HEK293T (cell line): Measurements from ENCODE around the gene XPNPEP3.
"Not testable (repeated sequence)": the region's sequence is repeated elsewhere in the genome, so short reads cannot be mapped to it uniquely, and the experiment has no call there.

ENCODE experiments used
- CTCF ChIA-PET: fragments of 350-600 bp; formaldehyde crosslinking; extraction: SDS; loops from one replicate; lab custom pipeline; 2021; ENCODE audit warnings: antibody characterized with exemption, inconsistent platforms; lab: Yijun Ruan, JAX
- POLR2A ChIA-PET: fragments of 350-600 bp; formaldehyde crosslinking; extraction: SDS; loops from one replicate; lab custom pipeline; 2020; ENCODE audit warnings: antibody characterized with exemption, inconsistent platforms; lab: Yijun Ruan, JAX
- DNase-seq: peaks from one replicate; pipeline ENCODE4 v3.0.0; 2012; ENCODE audit warnings: mixed read lengths; ENCODE audit errors: extremely low spot score
- ARNT ChIP-seq: fragments of 450-650 bp; IDR thresholded peaks from 2 replicates; pipeline ENCODE4 v1.6.1; 2017; ENCODE audit warnings: mild to moderate bottlenecking
- BHLHE40 ChIP-seq: fragments of 450-650 bp; IDR thresholded peaks from 2 replicates; pipeline ENCODE4 v1.6.1; 2016; ENCODE audit warnings: mild to moderate bottlenecking, moderate library complexity, borderline replicate concordance
- CTBP1 ChIP-seq: fragments of 450-650 bp; IDR thresholded peaks from 2 replicates; pipeline ENCODE4 v1.6.1; 2016; ENCODE audit warnings: borderline replicate concordance
- ELF4 ChIP-seq: fragments of 450-650 bp; IDR thresholded peaks from 2 replicates; pipeline ENCODE4 v1.6.1; 2017; ENCODE audit warnings: antibody characterized with exemption
- FOXA1 ChIP-seq: fragments of 450-650 bp; IDR thresholded peaks from 2 replicates; pipeline ENCODE4 v1.6.1; 2016; ENCODE audit warnings: mild to moderate bottlenecking
- FOXK2 ChIP-seq: fragments of 450-650 bp; IDR thresholded peaks from 2 replicates; pipeline ENCODE4 v1.6.1; 2016; ENCODE audit warnings: mild to moderate bottlenecking
- FOXM1 ChIP-seq: fragments of 450-650 bp; IDR thresholded peaks from 2 replicates; pipeline ENCODE4 v1.6.1; 2017; ENCODE audit warnings: mild to moderate bottlenecking, borderline replicate concordance
- HDGF ChIP-seq: fragments of 450-650 bp; IDR thresholded peaks from 2 replicates; pipeline ENCODE4 v1.6.1; 2017; ENCODE audit warnings: antibody characterized with exemption, borderline replicate concordance
- L3MBTL2 ChIP-seq: fragments of 450-650 bp; conservative IDR thresholded peaks from 2 replicates; pipeline ENCODE4 v1.6.1; 2016; ENCODE audit warnings: mild to moderate bottlenecking
- LEF1 ChIP-seq: fragments of 450-650 bp; IDR thresholded peaks from 2 replicates; pipeline ENCODE4 v1.6.1; 2017; ENCODE audit warnings: mild to moderate bottlenecking, borderline replicate concordance
- NFRKB ChIP-seq: fragments of 450-650 bp; IDR thresholded peaks from 2 replicates; pipeline ENCODE4 v1.6.1; 2016; ENCODE audit warnings: mild to moderate bottlenecking, moderate library complexity
- PKNOX1 ChIP-seq: fragments of 450-650 bp; IDR thresholded peaks from 2 replicates; pipeline ENCODE4 v1.6.1; 2016
- SP1 ChIP-seq: fragments of 450-650 bp; IDR thresholded peaks from 2 replicates; pipeline ENCODE4 v1.6.1; 2017
- SUZ12 ChIP-seq: fragments of 450-650 bp; IDR thresholded peaks from 2 replicates; pipeline ENCODE4 v1.6.1; 2016; ENCODE audit warnings: mild to moderate bottlenecking
- TARDBP ChIP-seq: fragments of 450-650 bp; IDR thresholded peaks from 2 replicates; pipeline ENCODE4 v1.6.1; 2016
- ZNF384 ChIP-seq: fragments of 450-650 bp; IDR thresholded peaks from 2 replicates; pipeline ENCODE4 v1.6.1; 2016

XPNPEP3 gene

GRCh38 chr22:40818747-40819598 lies 38.0 kb upstream of the XPNPEP3 start, which contains the start of gene SLC25A17:
Gene SLC25A17, minus strand, starts transcription at chr22:40819346. Its CDS starts 98 bp downstream, at chr22:40819248.
- ChIA-PET POLR2A (interaction anchor here (0.6 to 2.1 kb wide), 9 partner anchors 10 to 203 kb away, joined by 3 to 11 read pairs (median 3); partner anchors contain the start of genes ST13 and XPNPEP3), CTCF (interaction anchor here (1.0 kb wide), 1 partner anchor 136 kb away, joined by 3 read pairs; no protein-coding TSS in a partner anchor)
- 0 out of 2 replicates have a peak, but pooled peaks have one; percentile 16 for TF ChIP-seq ELF4
- TF ChIP-seq ZNF384: peak; percentile 84
- no peak for TF ChIP-seq FOXM1
- no peak for TF ChIP-seq LEF1
- no peak for TF ChIP-seq BHLHE40
- TF ChIP-seq FOXK2: no peak
- TF ChIP-seq L3MBTL2: peak; percentile 92
- no peak for TF ChIP-seq NFRKB
- DNase-seq: peak; percentile 98

- TF ChIP-seq FOXK2 (no peak), L3MBTL2 (no peak), SUZ12 (no peak), CTBP1 (no peak), FOXM1 (no peak), LEF1 (no peak), TARDBP (no peak), ELF4 (no peak), BHLHE40 (no peak)
- ChIA-PET POLR2A (interaction anchor here (1.0 to 2.1 kb wide), 5 partner anchors 9 to 202 kb away, joined by 3 to 11 read pairs (median 3); partner anchors contain the start of genes ST13 and XPNPEP3), CTCF (interaction anchor here (1.0 kb wide), 1 partner anchor 137 kb away, joined by 3 read pairs; no protein-coding TSS in a partner anchor)
- DNase-seq: no peak
Observed at GRCh38 chr22:40819599-40820140, 37.3 kb upstream of the XPNPEP3 start.

- DNase-seq: no peak
- TF ChIP-seq FOXM1: no peak
- TF ChIP-seq L3MBTL2: no peak
- TF ChIP-seq ELF4: no peak
- no peak for TF ChIP-seq BHLHE40
- no peak for TF ChIP-seq TARDBP
- no peak for TF ChIP-seq ARNT
- CTCF ChIA-PET: no interaction called here
- POLR2A ChIA-PET: no interaction called here
Observed at GRCh38 chr22:40823426-40823825, 33.5 kb upstream of the XPNPEP3 start.

GRCh38 chr22:40826292-40826691 lies 30.7 kb upstream of the XPNPEP3 start:
- DNase-seq, POLR2A ChIA-PET: not testable (repeated sequence)
- CTCF ChIA-PET: interaction anchor here (0.5 kb wide), 1 partner anchor 13 kb away, joined by 5 read pairs; no protein-coding TSS in a partner anchor

GRCh38 chr22:40826984-40827741 lies 29.8 kb upstream of the XPNPEP3 start:
- TF ChIP-seq SUZ12 (no peak), L3MBTL2 (no peak), NFRKB (no peak), FOXM1 (no peak), HDGF (no peak), FOXK2 (no peak), FOXA1 (no peak), ARNT (no peak)
- CTCF ChIA-PET: interaction anchor here (0.5 kb wide), 1 partner anchor 12 kb away, joined by 5 read pairs; no protein-coding TSS in a partner anchor
- POLR2A ChIA-PET: no interaction called here
- DNase-seq: no peak

- no peak for TF ChIP-seq PKNOX1
- TF ChIP-seq LEF1: no peak
- no peak for TF ChIP-seq SP1
- no peak for TF ChIP-seq NFRKB
- TF ChIP-seq ARNT: no peak
- TF ChIP-seq L3MBTL2: no peak
- TF ChIP-seq BHLHE40: no peak
- no peak for TF ChIP-seq TARDBP
- no peak for TF ChIP-seq HDGF
- no peak for TF ChIP-seq CTBP1
- TF ChIP-seq FOXK2: no peak
- TF ChIP-seq FOXM1: no peak
- no peak for TF ChIP-seq FOXA1
- no peak for TF ChIP-seq ELF4
- no peak for TF ChIP-seq ZNF384
- ChIA-PET POLR2A (interaction anchor here (0.6 to 1.0 kb wide), 2 partner anchors 10 to 88 kb away, joined by 3 read pairs; partner anchors contain the start of gene SLC25A17), CTCF (no interaction called here)
- no peak for DNase-seq
Observed at GRCh38 chr22:40829131-40829530, 27.8 kb upstream of the XPNPEP3 start.

- no peak for DNase-seq
- ChIA-PET POLR2A (no interaction called here), CTCF (no interaction called here)
- TF ChIP-seq HDGF: no peak
- TF ChIP-seq SP1: no peak
- no peak for TF ChIP-seq L3MBTL2
- no peak for TF ChIP-seq ARNT
- no peak for TF ChIP-seq ZNF384
- no peak for TF ChIP-seq PKNOX1
- no peak for TF ChIP-seq SUZ12
- no peak for TF ChIP-seq FOXM1
- TF ChIP-seq ELF4: no peak
- TF ChIP-seq CTBP1: no peak
Observed at GRCh38 chr22:40834619-40835018, 22.3 kb upstream of the XPNPEP3 start.
